Nephron (organoid): ENCODE data around the gene ARHGAP23.
A peak's percentile ranks its signal among the peaks of the same experiment; 100 is the strongest.

Experiments used
- H3K27ac Mint-ChIP-seq, 3 experiments: 2 replicates each; pipeline ENCODE4 v1.8.0; 2020; ENCODE audit warnings: mixed read lengths in 3 of 3, mild to moderate bottlenecking in 2 of 3, moderate library complexity in 1 of 3
- H3K27me3 Mint-ChIP-seq: 2 replicates; pipeline ENCODE4 v1.8.0; 2021; ENCODE audit warnings: low read depth, mild to moderate bottlenecking, moderate library complexity, mixed read lengths
- H3K36me3 Mint-ChIP-seq: 2 replicates; pipeline ENCODE4 v1.8.0; 2020; ENCODE audit warnings: low read depth, mixed read lengths
- H3K4me1 Mint-ChIP-seq: 2 replicates; pipeline ENCODE4 v1.8.0; 2020; ENCODE audit warnings: mixed read lengths
- H3K4me3 Mint-ChIP-seq, 3 experiments: 2 replicates each; pipeline ENCODE4 v1.8.0; 2020; ENCODE audit warnings: mild to moderate bottlenecking in 3 of 3, mixed read lengths in 3 of 3, moderate library complexity in 2 of 3
- H3K9me3 Mint-ChIP-seq: 2 replicates; pipeline ENCODE4 v1.8.0; 2020; ENCODE audit warnings: mixed read lengths
- CTCF ChIP-seq, 3 experiments: fragments of 200-600 bp; sonication (generic); IDR thresholded peaks; one replicate each; pipeline ENCODE4 v1.5.0; 2021; ENCODE audit warnings: antibody characterized with exemption in 3 of 3; ENCODE audit not compliant: unreplicated experiment in 3 of 3

The ARHGAP23 gene

GRCh38 chr17:38463451-38463858 lies 35.2 kb downstream of the ARHGAP23 start:
- H3K4me3 Mint-ChIP-seq = peak overlapping the region in 2 of 3 experiments; percentile 68 to 93
- TF ChIP-seq CTCF (IDR thresholded peaks at IDR 0.05; ENCODE audit: unreplicated experiment in 3 of 3) = no peak
- peaks cover 4% of the 10 kb centered on the region for H3K27me3 Mint-ChIP-seq
- peak overlapping the region; percentile 63 to 96 (median 95) for H3K27ac Mint-ChIP-seq
- H3K9me3 Mint-ChIP-seq = no peaks in the 10 kb centered on the region
- H3K4me1 Mint-ChIP-seq = peaks cover 54% of the 10 kb centered on the region
- peaks cover 32% of the 10 kb centered on the region for H3K36me3 Mint-ChIP-seq

GRCh38 chr17:38464251-38464722 lies 36.0 kb downstream of the ARHGAP23 start:
- Mint-ChIP-seq H3K27ac (peak overlapping the region; percentile 63 to 96 (median 95)), H3K36me3 (peaks cover 32% of the 10 kb centered on the region), H3K4me1 (peaks cover 49% of the 10 kb centered on the region), H3K9me3 (no peaks in the 10 kb centered on the region), H3K27me3 (peaks cover 4% of the 10 kb centered on the region), H3K4me3 (peak overlapping the region; percentile 78 to 93 (median 90))
- TF ChIP-seq CTCF (IDR thresholded peaks at IDR 0.05; ENCODE audit: unreplicated experiment in 3 of 3) = no peak

GRCh38 chr17:38464723-38465390 lies 36.6 kb downstream of the ARHGAP23 start:
- H3K36me3 Mint-ChIP-seq = peaks cover 32% of the 10 kb centered on the region
- no peak for TF ChIP-seq CTCF (IDR thresholded peaks at IDR 0.05; ENCODE audit: unreplicated experiment in 3 of 3)
- H3K27me3 Mint-ChIP-seq = peaks cover 4% of the 10 kb centered on the region
- H3K9me3 Mint-ChIP-seq = no peaks in the 10 kb centered on the region
- peaks cover 48% of the 10 kb centered on the region for H3K4me1 Mint-ChIP-seq
- H3K27ac Mint-ChIP-seq = peak overlapping the region; percentile 63 to 96 (median 95)
- peak overlapping the region; percentile 78 to 93 (median 90) for H3K4me3 Mint-ChIP-seq

GRCh38 chr17:38465391-38466345 lies 37.4 kb downstream of the ARHGAP23 start:
- Mint-ChIP-seq H3K4me1 (peaks cover 46% of the 10 kb centered on the region), H3K27me3 (peaks cover 4% of the 10 kb centered on the region), H3K27ac (peak overlapping the region; percentile 63 to 96 (median 95)), H3K9me3 (no peaks in the 10 kb centered on the region), H3K4me3 (peak overlapping the region; percentile 78 to 93 (median 90)), H3K36me3 (peaks cover 38% of the 10 kb centered on the region)
- no peak for TF ChIP-seq CTCF (IDR thresholded peaks at IDR 0.05; ENCODE audit: unreplicated experiment in 3 of 3)

GRCh38 chr17:38466346-38467315 lies 38.4 kb downstream of the ARHGAP23 start:
- Mint-ChIP-seq H3K9me3 (no peaks in the 10 kb centered on the region), H3K36me3 (peaks cover 43% of the 10 kb centered on the region), H3K27me3 (peaks cover 4% of the 10 kb centered on the region), H3K4me3 (peak overlapping the region; percentile 68 to 93 (median 78)), H3K4me1 (peaks cover 51% of the 10 kb centered on the region), H3K27ac (peak overlapping the region in 1 of 3 experiments; percentile 77)
- no peak for TF ChIP-seq CTCF (IDR thresholded peaks at IDR 0.05; ENCODE audit: unreplicated experiment in 3 of 3)
